ENCODE measurements around the gene SFXN5. TPM values are rescaled to one million over a fixed set of nuclear protein-coding genes. Genes with fewer than 3 reads are reported as not detected.
"Not testable (repeated sequence)": the region's sequence is repeated elsewhere in the genome, so short reads cannot be mapped to it uniquely, and the experiment has no call there.

SFXN5 gene
- total RNA-seq (2021; ENCODE audit: unreplicated experiment): 27.8 TPM
- polyA plus RNA-seq (2012; ENCODE audit: insufficient read length): 19.7 TPM
- percentile 72 among the genes with signal in this experiment for Bru-seq, nascent RNA
- BruChase-seq, experiment 1, labeled RNA remaining after a 2-hour chase: percentile 77 among the genes with signal in this experiment
- BruChase-seq, experiment 2, labeled RNA remaining after a 6-hour chase: percentile 67 among the genes with signal in this experiment
- long read RNA-seq, full-length matches to known transcripts: 9 of 64 reads
- long read RNA-seq, partial matches to known transcripts: 11 of 64 reads
- long read RNA-seq, other reads (novel, unspliced or antisense): 44 of 64 reads

- no TSS peak for BruUV-seq (replicated peaks)
- Histone ChIP-seq H3K9me3 (ENCODE audit: control insufficient read depth, insufficient read depth, low read depth, low read length) (no peaks in the 10 kb centered on the region), H3K36me3 (ENCODE audit: control insufficient read depth, insufficient read depth, low read length) (no peaks in the 10 kb centered on the region; the same call in 1 of the 2 replicates), H3K4me1 (ENCODE audit: control insufficient read depth, insufficient read depth, low read length) (peaks cover 33% of the 10 kb centered on the region), H3K27me3 (ENCODE audit: control insufficient read depth, insufficient read depth, low read length) (no peaks in the 10 kb centered on the region), H3K27ac (ENCODE audit: low read length) (peak within 1 kb of the TSS; percentile 89), H3K4me3 (ENCODE audit: low read depth in 2 of 2, low read length in 2 of 2) (peak within 1 kb of the TSS; percentile 76 to 90)
- no peak for TF ChIP-seq CTCF (IDR thresholded peaks at IDR 0.05)
- peak; percentile 74; the same call in 1 of the 2 replicates for TF ChIP-seq SIN3A (IDR thresholded peaks at IDR 0.05; ENCODE audit: borderline replicate concordance, insufficient read depth, low read depth, low read length)
- peak; percentile 92 for TF ChIP-seq POLR2AphosphoS5 (IDR thresholded peaks at IDR 0.05; ENCODE audit: low read depth, low read length)
- peak in 1 of 2 experiments; percentile 23; a peak in 1 of 4 replicates for TF ChIP-seq REST (IDR thresholded peaks at IDR 0.05; ENCODE audit: insufficient read depth in 1 of 2, low read depth in 2 of 2, low read length in 1 of 2)
- TF ChIP-seq TCF7L2 (IDR thresholded peaks at IDR 0.05; ENCODE audit: low read depth, low read length): 0 out of 2 replicates have a peak, but pooled peaks have one; percentile 22
- ATAC-seq: peak; percentile 96
- ChIA-PET POLR2A (interaction anchor here (0.6 kb wide), 1 partner anchor 40 kb away, joined by 5 read pairs; no protein-coding TSS in a partner anchor), CTCF (no interaction called here)
- DNase-seq (ENCODE audit: low read depth, low spot score): peak; percentile 73
- in situ Hi-C loops (cut with HindIII; ENCODE audit: low pct_unique_long_range_greater_than_20kb, low sequenced_read_pairs): no loop called here
- intact Hi-C loops (cut with micrococcal nuclease; ENCODE audit: unreplicated experiment): no loop called here
Measured at GRCh38 chr2:73071360-73072128, at the start of gene SFXN5. SFXN5 (minus strand) TSS chr2:73071712; CDS start chr2:73071705, 7 bp downstream.

GRCh38 chr2:73119611-73120239 is 48.2 kb upstream of the SFXN5 start:
- POLR2A ChIA-PET; BruUV-seq (replicated peaks); in situ Hi-C loops (cut with HindIII; ENCODE audit: low pct_unique_long_range_greater_than_20kb, low sequenced_read_pairs); intact Hi-C loops (cut with micrococcal nuclease; ENCODE audit: unreplicated experiment); H3K27ac ChIP-seq (ENCODE audit: low read length); DNase-seq (ENCODE audit: low read depth, low spot score); H3K4me1 ChIP-seq (ENCODE audit: control insufficient read depth, insufficient read depth, low read length); H3K36me3 ChIP-seq (ENCODE audit: control insufficient read depth, insufficient read depth, low read length); CTCF ChIA-PET; H3K27me3 ChIP-seq (ENCODE audit: control insufficient read depth, insufficient read depth, low read length); ATAC-seq; H3K9me3 ChIP-seq (ENCODE audit: control insufficient read depth, insufficient read depth, low read depth, low read length); H3K4me3 ChIP-seq (ENCODE audit: low read depth in 2 of 2, low read length in 2 of 2): not testable (repeated sequence)

All from Panc1 (cell line).